Activated T-cell treated with anti-CD3 and anti-CD28 coated beads for 1 hour (primary cell): ENCODE results near the gene MTMR6.
"Not testable (repeated sequence)": the region's sequence is repeated elsewhere in the genome, so short reads cannot be mapped to it uniquely, and the experiment has no call there.

ENCODE experiments used
- DNase-seq: peaks from one replicate; pipeline ENCODE4 v3.0.0-alpha.2; 2020; ENCODE audit warnings: low read depth

Gene MTMR6

DNA sequence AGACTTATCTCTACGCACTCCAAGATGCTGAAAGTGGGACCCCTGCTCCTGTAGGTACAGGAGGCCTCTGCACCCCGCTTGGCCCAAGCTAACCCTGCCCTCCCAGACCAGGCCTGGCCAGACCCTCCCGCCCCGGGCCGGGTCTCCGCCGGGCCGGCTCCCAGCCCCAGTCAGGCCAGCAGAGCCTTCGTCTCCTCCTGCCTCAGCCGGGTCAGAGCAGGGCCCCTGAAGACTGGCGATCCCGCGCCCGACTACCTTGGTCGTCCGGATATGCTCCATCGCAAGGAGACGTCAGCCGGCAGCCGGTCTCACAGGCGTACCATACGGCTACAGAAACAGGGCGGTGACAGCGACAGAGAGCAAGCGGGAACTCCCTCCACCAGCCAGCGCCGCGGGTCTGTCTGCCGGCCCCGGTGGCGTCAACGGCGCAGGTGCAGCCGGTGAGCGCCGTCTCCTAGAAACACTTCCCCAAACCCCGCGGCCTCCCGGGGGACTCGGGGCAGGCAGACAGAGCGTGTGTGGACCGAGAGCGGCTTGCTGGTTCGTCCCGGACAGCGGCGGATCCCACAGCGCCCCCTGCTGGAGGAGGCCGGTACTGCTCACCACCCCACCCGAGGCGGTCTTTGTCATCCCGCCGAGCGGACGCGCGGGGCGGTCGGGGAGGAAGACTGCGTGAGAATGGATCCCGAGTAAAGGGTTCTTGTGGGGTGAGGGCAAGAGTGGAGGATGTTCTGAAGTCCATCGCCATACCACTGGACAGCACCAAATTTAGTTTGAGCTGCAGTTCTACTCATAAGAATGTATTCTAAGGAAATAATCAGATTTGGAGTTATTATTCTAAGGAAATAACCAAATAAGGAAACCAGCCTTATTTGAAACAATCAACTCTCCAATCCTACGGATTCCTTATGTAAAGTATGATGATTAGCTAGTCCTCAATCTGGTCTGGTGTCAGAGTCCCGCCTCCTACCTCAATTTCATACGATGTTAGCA is at the start of gene MTMR6:
MTMR6 (minus strand) TSS at position 520 of the 993 bp plus-strand sequence; CDS start at position 279, 241 bp downstream.
- DNase-seq = peak; percentile 93

DNA sequence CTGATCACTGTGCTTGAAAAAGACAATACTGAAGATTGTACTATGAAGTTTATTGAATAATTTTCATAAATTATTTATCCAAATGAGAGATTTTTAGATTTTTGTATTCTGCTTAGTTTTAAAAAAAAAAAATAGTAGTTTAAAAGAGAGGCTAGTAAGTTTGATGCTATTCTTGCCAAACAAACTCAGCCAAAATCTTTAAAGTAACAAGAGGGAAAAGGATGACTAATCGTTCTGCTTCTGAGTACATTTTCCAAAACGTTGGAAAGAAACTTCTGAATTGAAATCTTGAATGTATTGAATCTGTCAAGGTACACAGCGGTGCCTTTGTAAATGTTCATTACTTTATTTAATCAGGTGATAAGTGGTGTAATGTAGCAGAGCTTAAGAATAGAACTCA is 48.6 kb upstream of the MTMR6 start:
- DNase-seq = no peak

GRCh38 chr13:25330541-25330940 is 43.3 kb upstream of the MTMR6 start:
- no peak for DNase-seq

- DNase-seq = no peak
Measured at GRCh38 chr13:25329706-25330105, 42.4 kb upstream of the MTMR6 start.

DNA sequence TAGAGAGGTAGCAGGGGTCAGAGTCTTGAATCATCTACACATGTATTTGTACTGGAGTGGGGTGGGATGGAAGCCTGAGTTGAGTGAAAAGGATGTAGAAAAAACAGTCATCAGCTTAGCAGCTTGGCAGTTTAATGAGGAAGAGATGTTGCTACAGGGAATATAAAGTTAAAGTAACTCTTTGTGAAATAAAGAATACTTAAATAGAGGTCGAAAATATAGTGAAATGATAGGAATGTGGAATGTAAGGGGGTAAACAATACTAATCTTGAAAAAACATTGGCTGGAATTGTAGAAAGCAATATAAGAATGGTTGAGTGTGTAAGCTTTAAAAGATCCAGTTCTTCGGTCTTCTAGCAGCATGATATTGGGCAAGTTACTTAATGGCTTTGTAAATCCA is 36.8 kb upstream of the MTMR6 start:
- no peak for DNase-seq

GRCh38 chr13:25319771-25320170 is 32.5 kb upstream of the MTMR6 start:
- DNase-seq = no peak

- DNase-seq = not testable (repeated sequence)
Measured at GRCh38 chr13:25318946-25319345, 31.7 kb upstream of the MTMR6 start.

GRCh38 chr13:25310891-25311290 is 23.6 kb upstream of the MTMR6 start:
- no peak for DNase-seq

DNA sequence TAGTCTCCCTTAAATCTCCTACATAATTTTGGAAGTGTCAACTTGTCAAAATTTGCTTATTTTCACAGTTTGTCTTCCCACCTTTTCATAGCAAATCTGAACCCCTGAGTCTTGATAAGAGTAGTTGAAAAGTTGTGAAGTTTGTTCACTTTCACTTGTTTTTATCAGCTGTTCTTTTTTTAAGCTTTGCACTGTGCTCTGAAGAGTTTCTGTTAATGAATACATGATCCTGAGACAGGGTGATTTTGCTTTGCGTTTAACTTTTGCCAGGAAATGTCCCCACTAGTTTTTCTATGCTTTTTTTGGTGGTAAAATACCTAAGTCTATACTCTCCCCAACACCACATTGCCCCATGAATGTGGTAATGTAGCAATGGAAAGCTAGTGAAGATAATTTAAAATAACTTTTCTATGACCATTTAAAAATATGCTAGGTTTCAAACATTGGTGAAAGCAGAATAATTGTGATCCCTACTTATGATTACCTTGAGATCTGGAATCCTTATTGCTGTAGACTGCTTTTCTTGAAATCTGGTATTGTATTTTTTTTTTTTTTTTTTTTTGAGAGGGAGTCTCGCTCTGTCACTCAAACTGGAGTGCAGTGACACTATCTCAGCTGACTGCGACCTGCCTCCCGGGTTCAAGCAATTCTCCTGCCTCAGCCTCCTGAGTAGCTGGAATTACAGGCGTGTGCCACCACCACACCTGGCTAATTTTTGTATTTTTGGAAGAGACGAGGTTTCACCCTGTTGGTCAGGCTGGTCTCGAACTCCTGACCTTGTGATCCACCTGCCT is 19.6 kb upstream of the MTMR6 start:
- DNase-seq = no peak

- no peak for DNase-seq
Measured at GRCh38 chr13:25302121-25302520, 14.8 kb upstream of the MTMR6 start.

- peak; percentile 88 for DNase-seq
Measured at GRCh38 chr13:25301347-25302113, 14.2 kb upstream of the MTMR6 start, which contains the start of gene NUP58. Gene NUP58 (plus strand): TSS chr13:25301625. CDS start chr13:25301774, 149 bp downstream.

DNA sequence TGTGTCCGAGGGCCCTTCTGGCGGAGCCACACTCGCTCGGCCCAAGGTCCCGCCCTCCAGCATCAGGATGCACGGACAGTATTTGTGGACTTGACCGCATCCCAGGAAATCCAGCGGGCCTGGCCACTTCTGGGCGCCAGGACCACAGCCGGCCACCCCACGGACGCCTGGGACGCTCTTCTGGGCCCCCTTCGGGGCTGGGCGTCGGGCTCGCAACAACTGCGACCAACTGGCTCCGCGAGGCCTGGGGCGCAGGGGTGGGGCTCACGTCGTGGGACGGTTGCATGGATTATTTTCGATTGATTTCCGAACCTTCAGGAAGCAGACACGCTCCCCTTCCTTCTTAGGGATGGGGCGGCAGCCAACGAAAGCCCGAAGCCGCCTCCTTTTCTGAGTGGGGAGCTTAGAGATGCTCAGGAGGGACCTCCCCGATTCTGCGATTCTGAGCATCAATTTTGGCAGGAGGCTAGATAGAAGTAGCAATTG is 13.6 kb upstream of the MTMR6 start:
- DNase-seq = peak; percentile 10

DNA sequence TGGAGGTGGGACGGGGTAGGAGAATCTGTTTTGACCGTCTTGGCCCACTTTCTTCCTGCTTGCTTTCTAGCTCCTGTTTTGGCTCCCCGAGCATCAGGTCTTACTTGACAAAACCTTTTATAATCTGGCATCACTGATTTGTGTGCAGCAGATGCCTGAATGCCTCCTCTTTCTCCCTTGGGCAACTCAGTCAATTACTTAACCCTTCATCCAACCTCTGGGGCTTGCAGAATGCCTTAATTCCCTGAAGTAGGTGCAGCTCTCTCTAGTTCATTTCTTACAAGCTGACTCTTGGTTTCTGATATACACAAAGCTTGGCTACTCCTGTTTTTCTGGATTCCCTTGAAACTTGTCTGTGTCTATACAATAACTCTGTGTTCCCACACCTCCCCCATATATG is 8.4 kb upstream of the MTMR6 start:
- no peak for DNase-seq

DNA sequence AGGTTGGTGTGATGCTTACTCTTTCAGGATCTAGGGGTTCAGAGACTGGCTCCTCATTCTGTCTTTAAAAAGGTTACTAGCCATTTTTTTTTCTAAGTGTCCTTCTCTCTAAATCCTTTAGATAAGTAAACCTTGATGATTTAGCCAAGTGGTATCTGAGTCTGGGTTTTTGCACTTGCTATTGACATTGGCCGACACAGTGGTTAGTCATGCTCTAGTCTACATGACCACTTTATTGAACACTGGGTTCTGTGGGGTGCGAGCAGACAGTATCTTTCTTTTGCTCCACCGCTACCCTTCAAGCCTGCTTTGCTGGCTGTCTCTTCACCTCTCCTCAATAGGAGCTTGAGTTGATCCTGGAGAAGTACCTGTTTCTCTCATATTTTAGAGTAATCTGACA is 7.9 kb upstream of the MTMR6 start:
- DNase-seq = no peak

DNA sequence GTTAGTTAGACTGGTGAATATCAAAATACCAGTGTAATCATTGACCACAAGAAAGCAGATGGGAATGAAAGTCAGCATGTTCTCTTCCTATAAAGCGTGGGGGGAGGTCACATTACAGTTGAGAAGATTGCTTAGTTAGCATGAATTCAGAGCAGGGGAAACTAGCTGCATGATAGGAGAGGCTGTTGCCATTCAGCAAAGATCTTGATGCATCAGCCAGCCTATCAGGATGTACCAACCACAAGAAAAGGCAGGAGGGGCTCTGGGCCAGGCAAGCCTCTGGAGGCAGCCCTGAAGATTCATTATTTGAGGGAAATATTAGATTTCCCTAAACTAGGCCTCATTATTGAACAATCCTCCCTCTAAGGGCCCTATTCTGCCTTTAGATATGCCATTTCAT is 5.0 kb upstream of the MTMR6 start:
- no peak for DNase-seq

- no peak for DNase-seq
Measured at GRCh38 chr13:25291691-25292090, 4.4 kb upstream of the MTMR6 start.

DNA sequence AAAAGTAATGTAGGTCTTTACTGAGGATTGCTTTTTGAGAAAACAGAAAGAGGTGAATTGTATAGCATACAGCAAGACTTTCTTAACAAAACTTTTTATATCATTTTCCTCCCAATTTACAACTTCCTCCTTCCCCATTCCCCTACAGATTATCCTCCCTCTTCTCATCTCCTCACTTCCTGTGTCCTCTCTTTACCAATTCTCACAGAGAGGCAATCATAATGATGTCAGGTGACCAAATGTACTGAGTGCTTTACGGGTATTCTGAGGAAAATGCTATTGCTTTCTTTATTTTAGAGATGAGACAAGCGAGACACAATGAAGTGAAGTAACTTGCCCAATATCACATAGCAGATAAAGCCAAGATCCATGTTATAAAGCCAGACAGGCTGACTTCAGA is 1.7 kb upstream of the MTMR6 start:
- DNase-seq = no peak

GRCh38 chr13:25286308-25286968 is 850 bp downstream of the MTMR6 start:
- DNase-seq = no peak

GRCh38 chr13:25281935-25282332 is 5.4 kb downstream of the MTMR6 start:
- no peak for DNase-seq

DNA sequence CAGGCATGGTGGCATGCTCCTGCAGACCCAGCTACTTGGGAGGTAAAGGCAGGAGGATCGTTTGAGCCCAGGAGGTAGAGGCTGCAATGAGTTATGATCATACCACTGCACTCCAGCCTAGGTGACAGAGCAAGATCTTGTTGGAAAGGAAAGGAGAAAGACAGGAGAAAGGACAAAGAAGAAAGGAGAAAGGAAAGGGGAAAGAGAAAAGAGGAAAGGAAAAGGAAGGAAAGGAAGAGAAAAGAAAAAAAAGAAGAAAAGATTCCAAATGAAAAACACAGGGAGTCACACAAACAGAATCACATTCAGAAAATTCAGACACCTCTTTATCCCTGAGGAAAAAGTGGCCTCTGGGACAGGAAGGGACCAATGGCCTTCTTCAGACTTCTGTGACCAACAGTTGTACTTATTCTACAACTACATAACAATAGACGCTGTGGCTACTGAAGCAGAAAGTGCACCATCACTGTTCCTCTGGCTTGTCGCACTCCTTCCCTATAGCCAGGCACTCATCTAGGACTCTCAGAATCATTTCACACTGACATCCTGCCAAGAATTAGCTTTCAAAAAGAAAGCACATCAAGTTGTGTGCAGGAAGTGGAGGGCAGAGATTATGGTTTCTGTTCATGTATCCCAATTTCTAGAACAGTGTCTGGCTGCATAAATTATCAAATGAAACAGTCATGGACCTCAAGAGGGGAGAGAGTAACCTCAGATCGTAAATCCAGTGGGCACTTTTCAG is 5.9 kb downstream of the MTMR6 start:
- no peak for DNase-seq

- no peak for DNase-seq
Measured at GRCh38 chr13:25280396-25280795, 6.9 kb downstream of the MTMR6 start.
